Activated naive CD4-positive, alpha-beta T cell (primary cell): ENCODE data around the gene CLTB.

Experiments used
- DNase-seq, 4 experiments: peaks; one replicate each; lab custom pipeline; 2025; lab: John Stamatoyannopoulos, UW

The CLTB gene

DNA sequence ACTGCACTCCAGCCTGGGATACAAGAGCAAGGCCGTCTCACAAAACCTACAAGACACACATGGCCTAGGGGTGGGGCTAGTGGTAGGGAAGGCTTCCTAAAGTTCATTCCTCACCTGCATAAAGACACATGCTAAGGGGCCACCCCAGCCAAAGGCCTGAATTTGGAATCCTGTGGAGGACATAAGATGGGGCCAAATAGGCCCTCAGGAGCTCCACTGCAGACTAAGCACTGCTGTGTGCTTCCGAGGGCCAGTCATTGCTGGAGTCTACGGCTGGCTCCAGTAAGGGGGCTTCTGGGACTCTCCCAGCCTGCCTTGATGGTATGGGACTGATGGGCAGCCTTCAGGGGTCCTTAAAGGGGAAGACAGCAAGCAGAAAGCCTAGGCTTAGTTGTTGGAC is 33.6 kb downstream of the CLTB start:
- DNase-seq: no peak

DNA sequence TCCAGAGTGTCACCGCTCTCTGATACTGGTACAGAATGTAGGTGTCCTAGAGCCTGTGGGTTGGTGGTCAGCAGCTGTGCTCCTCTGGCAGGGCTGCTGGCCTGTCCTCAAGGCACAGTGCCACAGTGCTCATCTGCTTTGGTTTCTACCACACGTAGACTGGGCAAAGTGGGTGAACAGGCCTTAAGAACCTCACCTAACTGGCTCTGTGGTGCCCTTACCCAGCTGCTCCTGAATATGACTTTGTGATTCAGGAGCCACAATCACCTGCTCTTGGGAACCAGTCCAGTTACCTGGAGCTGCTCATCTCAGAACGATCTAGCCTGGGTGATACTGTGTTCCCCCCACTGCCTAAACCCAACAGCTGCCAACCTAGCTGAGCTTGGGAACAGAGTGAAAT is 34.4 kb downstream of the CLTB start:
- DNase-seq: no peak

DNA sequence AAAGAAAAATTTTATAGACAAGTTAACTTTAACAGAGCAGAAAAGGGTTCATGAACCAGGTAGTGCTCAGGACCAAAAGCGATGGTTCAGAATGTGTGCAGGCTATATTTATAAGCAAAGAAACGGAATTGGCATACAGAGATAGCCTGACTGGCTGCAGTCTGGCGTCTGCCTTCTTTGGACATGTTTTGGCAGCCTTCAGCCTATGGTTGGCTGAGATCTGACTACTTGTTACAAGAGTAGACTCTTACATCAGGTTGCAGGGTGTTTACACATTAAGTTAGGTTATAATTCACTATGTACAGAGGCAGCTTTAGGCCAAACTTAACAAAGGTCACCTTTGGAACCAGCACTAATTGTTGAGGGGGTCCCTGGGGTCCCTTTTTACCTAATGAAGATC is 34.9 kb downstream of the CLTB start:
- no peak for DNase-seq

DNA sequence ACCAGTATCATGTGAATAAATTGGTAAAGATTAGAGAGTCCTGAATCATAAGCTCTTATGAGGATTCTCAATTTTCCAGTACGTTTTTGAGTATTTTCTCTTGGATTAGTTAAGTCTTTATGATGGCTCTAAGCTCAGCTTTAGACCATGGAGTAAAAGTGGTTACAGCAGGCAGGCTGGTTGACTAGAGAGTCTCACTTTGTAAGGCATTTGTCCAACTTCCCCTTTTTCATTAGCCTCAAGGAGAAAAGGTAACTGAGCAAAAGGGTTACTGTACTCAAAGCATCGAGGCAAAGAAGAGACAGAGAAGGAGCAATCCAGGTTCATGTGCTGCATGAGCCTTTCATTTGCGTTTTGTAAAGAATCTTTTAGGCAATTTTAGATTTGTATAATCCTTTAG is 36.5 kb downstream of the CLTB start:
- DNase-seq: no peak

DNA sequence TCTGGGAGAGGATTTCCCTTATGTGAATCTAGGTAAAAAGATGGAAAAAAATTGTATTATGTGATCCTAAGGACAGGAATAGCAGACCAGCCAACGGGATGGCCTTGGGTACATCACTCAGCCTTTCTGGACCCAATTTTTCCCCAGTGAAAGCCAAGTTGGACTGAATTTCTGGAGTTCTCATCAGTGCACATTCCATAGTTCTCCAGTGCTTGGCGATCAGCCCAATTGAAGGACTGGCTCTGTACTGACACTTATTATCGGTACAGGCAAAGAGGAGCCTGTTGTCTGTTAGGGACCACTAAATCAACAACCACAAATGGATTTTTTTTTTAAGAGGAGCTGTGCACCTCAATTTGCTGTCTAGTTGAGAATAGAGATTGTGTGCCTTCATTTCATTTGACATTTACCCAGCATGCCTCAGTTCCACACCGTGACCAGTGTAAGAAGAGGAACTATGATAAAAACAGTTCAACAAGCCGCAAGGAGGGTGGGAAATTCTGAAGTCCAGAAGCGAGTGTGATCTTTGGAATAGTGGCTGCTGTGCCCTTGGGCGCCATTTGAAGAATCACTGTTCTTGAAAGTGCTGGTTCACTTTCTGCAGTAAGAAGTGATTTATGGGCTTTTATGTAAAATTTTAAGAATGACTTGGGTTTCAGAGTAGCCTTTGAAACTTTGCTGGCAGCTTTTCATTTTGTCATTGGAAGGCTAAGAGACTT is 43.1 kb downstream of the CLTB start:
- no peak for DNase-seq

DNA sequence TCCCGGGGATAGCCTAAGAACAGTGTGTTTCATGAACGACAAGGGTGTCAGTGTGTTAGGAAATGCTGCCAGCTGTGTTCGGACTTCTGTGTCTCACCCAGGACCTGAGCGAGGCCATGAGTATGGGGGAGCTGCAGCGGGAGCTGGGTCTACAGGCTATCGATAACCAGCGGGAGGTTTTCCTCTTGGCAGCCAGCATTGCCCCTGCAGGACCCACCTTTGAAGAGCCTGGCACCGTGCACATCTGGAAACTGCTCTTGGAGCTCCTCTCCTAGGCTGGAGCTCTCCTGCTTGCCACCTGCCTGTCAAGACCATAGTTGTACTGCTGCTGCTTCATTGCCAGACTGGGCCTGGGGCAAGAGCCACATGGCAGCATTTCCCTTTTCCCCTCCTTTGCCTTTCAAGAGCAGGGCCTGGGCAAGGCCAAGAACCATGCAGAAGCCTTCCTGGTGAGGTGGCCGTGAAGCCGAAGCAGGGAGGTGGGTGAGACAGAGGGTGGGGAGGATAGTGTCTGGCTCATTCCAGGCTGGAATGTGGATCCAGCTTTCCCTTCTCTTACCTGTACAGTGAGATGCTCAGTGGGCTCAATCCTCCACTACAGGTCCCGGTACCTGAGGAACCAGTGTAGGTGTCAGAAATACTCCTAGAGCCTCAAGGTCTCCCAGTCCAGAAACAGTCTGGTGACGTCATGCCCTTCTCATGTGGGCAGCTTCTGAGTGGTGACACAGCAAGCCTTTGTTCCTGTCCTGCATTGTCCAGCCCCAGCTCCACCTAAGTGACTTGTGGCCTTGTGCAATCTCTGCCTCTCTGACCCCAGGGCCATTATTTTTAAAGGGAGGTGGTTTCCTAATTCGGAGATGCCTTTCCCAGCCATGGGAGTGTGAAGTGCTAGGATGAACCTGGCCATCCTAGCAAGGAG is 44.5 kb downstream of the CLTB start:
- no peak for DNase-seq

DNA sequence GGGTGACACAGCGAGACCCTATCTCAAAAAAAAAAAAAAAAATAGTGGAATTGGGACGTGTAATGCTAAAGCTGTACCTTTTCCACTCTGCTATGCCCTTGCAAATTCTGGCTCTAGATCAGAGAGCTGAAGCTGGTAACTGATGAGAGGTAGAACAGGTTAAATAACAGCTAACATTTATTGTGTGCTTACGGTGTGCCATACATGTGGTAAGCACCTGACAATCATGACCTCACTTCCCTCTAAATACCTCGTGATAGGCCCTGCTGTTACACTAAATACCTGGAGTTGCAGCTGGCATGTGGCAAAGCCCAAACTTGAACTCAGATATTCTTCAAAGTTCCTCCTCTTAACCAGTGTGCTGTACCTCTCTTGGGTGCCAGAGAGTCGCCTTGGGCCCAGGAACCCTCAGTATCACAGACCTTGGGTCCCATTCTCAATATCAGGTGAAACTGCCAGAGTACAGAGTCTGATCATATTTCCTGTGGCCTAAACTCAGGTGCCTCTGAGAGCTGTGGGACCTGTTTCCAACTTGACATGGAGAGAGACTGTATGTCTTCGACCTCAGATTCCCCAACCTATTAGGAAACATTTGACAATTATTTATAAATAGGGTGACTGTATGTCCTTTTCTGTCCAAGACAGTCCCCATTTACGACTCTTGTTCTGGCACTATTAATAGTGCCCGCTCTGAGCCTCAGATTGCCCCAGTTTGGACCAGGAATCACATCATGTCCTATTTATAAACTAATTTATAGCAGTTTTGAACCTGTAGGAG is 46.2 kb downstream of the CLTB start:
- no peak for DNase-seq

DNA sequence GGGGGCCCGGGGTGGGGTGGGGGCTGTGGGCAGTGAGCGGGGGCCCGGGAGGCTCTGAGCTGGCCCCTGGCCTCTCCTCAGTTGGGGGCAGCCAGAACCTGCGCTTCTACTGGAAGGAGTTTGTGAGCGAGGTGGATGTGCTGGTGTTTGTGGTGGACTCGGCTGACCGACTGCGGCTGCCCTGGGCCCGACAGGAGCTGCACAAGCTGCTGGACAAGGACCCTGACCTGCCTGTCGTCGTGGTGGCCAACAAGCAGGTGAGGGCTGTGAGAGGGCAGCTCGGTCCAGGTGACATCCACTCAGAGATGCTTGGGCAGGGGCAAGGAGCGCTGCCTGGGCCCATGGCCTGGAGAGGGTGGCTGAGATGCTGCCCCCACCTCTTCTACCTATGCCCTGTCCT is 47.6 kb downstream of the CLTB start:
- DNase-seq: no peak

DNA sequence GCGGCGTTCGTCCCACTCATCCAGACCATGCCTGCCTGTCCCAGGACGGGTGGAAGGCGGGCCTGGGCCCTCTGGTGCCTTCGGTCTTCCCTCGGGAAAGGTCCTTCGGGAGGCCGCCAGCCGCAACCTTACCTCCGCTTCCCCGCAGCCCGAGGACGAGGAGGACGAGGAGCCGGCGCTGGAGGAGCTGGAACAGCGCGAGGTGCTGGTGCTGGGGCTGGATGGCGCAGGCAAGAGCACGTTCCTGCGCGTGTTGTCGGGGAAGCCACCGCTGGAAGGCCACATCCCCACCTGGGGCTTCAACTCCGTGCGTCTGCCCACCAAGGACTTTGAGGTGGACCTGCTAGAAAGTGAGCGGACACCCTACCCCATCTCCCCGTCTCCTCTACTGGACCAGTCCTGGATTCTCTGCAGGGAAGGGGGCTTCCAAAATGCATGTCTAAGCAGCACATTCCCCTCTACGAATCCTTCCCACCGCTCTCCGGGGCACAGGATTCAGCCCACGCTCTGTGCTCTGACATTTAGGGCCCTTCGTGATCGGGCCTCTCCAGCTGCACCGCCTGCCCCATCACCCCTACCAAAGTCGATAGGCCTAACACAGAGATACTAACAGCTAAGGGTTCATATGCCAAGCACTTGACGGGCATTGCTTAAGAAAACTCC is 50.0 kb downstream of the CLTB start:
- DNase-seq: no peak

DNA sequence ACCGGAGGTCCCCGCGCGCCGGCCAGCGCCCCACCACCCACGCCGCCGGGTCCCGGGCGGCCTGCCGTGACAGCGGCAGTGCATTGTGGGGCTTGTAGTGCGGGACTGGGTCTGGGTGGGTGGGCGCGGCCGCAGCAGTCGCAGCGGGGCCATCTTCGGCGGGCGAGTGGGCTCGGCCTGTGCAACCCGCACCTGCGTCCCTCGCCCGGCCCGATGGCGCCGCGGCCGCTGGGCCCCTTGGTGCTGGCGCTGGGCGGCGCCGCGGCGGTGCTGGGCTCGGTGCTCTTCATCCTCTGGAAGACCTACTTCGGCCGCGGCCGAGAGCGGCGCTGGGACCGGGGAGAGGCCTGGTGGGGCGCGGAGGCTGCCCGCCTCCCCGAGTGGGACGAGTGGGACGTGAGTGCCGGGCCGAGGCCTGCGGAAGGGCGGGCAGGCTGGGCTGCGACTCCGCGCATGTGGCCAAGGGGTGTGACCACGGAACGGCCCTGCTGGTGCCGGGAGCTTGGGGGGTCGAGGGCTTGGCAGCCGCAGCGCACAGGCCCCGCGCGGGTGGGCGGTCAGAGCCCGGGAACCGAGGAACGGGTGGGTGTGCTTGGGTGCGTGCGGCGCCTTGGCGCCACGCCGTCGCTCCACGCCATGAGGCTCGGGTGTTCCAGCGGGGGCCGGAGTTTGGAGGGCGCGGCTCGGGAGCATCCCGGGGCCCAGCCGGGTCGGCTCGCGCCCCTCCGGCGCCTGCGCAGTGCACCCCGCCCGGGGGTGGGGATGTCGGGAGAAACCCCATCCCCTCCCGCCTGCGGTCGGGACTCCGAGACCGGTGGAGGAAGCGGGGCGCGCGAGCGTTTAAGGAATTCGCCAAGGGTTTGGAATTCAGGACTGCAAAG is 50.7 kb downstream of the CLTB start, which contains the start of gene ARL10:
Gene ARL10, plus strand, starts transcription at position 137 of the 881 bp plus-strand sequence. Its CDS starts 77 bp downstream, at position 214.
- peak in 3 of 4 experiments; percentile 10 to 30 (median 19) for DNase-seq

DNA sequence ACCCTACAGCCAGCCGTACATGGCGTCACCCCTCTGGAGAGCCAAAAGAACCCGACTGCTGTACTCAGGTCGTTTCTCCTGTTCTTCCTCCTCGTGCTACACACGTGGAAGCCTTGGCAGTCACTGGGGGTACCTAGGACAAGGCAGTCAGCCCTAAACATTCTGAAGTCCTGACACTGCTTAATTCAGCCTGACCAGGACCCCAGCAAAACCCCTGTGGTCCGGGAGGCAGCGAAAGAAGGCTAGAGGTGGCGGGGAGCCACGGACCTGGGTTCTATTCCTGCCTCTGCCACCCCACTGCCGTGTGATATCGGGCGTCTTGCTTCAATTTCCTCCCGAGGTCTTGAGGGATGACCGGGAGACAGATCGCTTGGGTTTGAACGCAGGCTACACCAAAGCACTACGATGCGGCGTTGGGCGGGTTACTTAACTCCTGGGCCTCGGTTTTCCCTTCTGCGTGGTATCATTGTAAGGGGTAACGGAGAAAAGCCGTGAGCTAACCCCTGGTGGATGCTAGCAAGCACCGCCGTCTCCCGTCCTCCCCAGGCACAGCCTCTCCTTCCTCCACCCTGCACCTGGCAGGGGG is 51.5 kb downstream of the CLTB start:
- peak in 1 of 4 experiments; percentile 15 for DNase-seq

DNA sequence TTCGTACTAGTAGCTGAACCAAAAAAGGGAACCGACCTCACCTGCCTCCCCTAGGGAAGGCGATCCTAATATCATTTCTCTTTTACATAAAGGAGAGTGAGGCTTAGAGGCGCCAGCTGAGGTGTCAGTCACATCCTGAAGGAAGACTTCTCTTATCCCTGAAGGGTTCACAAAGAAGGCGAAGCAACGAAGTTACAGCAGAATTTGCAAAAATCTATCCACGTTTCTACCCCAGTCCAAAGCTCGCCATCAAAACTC is 54.2 kb downstream of the CLTB start:
- no peak for DNase-seq

DNA sequence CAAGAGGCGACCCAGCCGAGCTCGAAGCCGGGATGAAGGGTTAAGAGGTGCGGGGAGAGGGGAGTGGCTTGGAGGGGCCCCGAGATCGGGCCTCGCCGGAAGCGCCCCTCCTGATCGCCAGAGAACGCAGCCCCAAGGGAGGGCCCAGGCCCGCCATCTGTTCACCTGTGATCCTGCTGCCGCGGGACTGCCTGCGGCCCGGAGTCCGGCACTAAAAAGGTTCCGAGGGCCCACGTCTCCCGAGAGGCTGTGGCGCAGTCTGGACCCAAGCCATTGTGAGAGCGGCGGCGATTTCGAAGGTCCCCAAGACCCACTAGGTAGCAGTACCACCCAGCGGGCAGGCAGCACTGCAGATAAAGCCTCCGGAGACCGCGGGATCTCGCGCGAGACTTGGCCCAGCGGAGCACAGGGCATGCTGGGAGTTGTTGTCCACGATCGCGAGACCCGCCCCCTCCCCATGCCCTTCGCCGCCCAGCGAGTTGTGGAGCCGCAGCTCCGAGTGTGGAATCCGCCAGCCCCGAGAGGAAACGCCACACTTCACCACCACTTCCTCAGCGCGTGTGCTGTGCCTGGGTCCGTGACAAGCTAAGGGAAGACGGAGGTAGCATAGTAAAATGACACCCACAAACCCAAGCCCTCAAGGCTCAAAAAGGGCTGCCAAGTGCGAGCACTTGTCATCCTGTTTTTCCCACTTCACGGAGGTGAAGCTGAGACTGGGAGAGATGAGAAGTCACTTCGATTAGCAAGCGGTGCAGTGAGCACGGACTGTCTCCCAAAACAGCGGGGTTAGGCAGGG is 54.7 kb downstream of the CLTB start, which contains the start of gene KIAA1191:
Gene KIAA1191, minus strand, starts transcription at position 328 of the 796 bp plus-strand sequence. CDS start 2,256 bp downstream, outside the sequence.
- DNase-seq: peak; percentile 75 to 92 (median 86)

DNA sequence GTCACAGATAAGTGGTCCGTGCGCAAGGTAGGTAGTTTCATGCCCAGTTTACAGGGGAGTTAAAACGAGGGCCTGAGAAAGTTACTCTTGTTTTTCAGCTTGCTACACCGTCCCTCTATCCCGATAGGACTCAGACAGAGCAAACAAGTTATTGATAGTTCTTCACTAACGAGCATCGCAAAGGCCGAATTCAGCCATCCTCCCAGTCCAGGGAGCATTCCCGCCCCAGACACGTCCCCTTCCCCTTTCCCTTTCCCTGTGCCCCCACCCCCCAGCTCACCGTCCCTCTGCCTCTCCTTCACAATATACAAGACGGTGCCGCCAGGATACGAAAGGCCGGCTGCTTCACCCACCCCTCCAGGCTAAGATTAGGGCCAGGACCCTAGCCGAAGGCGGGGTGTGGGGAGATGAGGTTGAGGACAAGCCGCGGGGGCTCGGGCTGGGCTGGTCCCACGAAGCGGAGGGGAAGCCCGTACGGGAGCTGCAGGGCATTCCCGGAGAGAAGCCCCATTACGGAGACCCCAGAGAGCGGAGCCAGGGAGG is 55.4 kb downstream of the CLTB start:
- DNase-seq: no peak

DNA sequence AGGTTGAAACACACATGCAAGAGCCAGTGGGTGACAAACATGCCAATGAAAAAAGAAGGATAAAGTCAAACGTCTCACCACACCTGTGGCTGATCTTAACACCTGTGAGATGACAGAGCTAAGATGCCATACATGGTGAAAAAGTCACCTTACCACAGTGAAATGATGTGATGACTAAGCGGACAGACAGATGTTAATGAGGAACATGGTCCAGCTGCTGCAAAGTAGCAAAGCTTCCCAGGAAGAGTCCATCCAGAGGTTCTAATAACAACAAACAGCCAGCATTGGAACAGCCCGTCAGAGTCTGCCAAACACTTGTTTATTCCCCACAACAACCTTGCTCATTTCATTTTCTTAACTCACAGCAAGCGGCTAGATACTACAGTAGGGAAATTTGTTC is 56.7 kb downstream of the CLTB start:
- DNase-seq: no peak

DNA sequence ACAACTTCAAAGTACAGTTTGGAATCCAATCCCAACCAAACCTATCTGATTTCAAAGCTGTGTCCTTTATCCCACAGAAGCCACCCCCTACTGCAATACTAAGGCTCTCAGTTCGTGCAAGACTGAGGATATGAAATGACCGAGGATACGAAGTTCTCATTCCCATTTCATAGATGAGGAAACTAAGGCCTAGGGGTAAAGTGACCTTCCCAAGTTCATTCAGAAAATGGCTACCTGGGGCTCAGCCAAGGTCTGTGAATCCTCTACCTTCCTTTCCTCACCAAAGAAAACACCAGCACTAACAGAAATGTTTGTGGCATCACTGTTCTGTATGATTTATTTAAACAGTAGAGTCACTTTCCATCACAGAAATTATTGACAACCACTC is 60.2 kb downstream of the CLTB start:
- DNase-seq: no peak

DNA sequence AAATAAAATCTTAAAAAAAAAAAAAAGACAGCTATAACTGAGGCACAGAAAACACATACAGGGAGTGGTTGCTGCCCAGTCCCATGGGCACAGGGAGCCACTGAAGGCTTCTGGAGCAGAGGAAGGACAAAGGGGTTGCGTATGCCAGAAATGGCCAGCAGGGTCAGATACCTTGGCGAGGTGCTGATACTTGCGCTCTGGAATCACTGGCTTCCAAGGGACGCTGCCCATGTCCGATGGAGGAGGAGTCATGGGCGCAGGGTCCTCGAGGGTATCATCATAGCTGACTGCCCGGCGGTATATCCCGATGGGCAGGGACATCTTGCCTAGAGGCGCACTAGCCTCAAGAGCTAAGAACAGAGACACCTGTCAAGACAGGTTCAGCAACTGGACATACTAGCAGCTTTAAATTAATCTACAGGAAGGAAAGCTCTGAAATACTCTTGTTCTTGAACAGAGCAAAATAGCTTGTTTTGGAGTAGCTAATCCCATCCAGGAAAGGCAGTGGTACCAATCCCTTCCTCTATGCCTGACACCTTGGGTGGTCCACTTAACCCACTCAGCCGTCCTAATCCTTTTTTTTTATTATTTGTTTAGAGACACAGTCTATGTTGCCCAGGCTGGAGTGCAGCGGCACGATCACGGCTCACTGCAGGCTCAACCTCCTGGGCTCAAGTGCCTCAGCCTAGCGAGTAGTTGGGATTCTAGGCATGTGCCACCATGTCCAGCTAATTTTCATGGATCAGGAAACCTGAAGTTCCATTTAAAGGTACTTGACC is 60.8 kb downstream of the CLTB start:
- DNase-seq: no peak

DNA sequence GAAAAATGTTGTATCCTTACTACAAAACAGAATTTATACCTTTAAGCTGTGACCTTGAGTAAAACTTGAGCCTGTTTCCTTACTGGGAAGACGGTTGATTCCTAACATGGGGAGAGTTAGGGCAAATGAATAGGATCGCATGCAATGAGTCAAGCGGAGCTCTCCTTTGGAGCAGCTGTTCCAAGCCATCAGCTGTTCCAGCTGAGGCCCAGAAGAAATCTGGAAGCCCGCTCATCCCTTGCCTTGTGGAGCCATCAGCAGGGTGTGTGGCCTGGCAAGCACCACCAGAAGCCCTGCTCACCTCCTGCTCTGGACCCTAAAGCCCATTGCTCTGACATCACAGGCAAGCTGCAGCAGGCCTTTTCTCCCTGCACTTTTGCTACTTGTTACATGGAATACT is 62.8 kb downstream of the CLTB start:
- DNase-seq: no peak
